ENCODE results near the gene ZDHHC4.
"Not testable (repeated sequence)": the region's sequence is repeated elsewhere in the genome, so short reads cannot be mapped to it uniquely, and the experiment has no call there.

ZDHHC4 gene

DNA sequence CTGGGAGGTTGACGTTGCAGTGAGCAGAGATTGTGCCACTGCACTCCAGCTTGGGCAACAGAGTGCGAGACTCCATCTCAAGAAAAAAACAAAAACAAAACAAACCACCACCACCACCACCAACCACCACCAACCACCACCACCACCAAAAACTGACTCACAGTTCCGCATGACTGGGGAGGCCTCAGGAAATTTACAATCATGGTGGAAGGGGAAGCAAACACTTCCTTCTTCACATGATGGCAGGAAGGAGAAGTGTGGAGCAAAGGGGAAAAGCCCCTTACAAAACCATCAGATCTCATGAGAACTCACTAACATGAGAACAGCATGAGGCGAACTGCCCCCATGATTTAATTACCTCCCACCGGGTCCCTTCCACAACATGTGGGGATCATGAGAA, 57.7 kb downstream of the ZDHHC4 start:
- DNase-seq (ENCODE audit: low read depth) = not testable (repeated sequence)

DNA sequence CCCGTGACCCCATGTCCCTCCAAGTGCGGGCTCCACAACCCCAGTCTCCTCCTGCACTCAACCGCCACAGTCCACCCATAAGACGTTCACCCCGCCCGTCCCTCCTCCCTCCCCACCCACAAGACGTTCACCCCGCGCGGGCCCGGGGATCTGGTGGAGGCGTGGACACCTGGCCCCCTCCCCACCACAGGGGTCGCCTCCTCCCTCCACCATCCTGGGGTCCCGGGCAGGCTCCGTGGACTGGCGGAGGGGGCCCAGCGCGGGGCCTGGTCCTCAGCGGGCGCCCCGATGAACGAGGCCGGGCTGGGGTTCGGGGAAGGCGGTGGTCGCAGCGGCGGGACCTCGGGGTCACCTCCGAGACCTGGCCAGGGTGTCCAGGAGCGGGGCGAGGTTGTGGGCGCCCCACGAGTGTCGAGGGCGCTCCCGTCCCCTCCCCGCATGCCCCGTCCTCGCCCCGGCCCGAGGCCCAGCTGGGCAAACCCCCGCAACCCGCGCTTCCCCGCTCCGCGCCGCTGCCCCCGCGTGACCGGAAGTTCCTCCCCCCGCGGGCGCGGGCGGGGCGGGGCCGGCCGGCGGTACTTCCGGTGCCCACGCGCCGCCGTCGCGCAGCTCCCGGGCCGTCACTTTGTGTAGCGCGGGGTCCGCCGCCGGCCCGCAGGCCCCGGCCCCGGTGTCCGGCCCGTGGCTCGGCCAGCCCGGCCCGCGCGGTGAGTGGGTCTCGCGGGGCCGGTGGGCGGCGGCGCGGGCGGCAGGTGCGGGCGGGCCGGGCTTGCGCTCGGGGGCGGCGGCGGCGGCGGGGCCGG, 59.7 kb downstream of the ZDHHC4 start, which contains the start of gene ZNF316:
Gene ZNF316, plus strand, starts transcription at position 578 of the 803 bp plus-strand sequence. CDS start 5,092 bp downstream, outside the sequence.
- peak; percentile 31 for DNase-seq (ENCODE audit: low read depth)

DNA sequence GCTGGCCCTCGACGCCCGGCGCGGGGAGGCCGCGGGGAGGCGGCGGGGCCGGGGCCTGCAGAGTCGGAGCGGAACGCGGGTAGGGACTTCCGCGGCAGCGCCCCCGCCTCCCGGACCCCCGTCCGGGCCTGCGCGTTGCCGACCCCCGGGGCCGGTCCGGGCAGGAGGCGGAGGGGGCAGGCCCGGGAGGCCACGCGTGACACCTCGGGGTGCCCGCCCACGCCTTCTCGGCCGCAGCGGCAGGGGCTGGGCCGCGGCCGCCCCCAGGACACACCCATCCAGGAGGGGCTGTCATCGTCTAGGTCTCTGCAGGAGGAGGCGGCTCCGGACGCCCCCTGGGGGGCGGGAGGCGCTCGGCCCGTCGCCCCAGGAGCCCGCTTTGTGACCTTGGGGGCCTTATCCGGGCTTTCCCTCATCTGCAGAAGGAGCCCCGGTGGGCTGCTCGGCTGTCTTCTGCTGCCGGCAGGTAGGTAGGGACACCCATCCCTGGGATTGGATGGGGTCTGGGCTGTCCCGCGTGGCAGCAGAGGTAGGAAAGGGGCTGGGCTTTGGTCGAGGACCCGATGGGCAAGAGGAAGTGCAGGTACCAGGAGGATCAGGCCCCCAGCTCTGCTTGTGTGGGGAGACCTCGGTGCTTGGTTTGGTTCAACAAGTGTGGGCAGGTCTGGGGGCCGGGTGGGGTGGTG, 60.4 kb downstream of the ZDHHC4 start:
- DNase-seq (ENCODE audit: low read depth) = peak; percentile 27

All from T follicular helper cell (primary cell).